GM18868 (cell line): ENCODE data around the gene RGPD4.
"Not testable (repeated sequence)": the region's sequence is repeated elsewhere in the genome, so short reads cannot be mapped to it uniquely, and the experiment has no call there.

ENCODE experiments used
- ATAC-seq: cut with Tn5 transposase; IDR thresholded peaks from one replicate; pipeline ENCODE4 v1.9.1; 2021; ENCODE audit warnings: mild to moderate bottlenecking, moderate library complexity; ENCODE audit not compliant: unreplicated experiment

RGPD4 gene

GRCh38 chr2:107916696-107917370 lies 90.1 kb downstream of the RGPD4 start:
- not testable (repeated sequence) for ATAC-seq

GRCh38 chr2:107927034-107927534 lies 100.4 kb downstream of the RGPD4 start:
- no peak for ATAC-seq

GRCh38 chr2:107931412-107931811 lies 104.7 kb downstream of the RGPD4 start:
- ATAC-seq: no peak

DNA sequence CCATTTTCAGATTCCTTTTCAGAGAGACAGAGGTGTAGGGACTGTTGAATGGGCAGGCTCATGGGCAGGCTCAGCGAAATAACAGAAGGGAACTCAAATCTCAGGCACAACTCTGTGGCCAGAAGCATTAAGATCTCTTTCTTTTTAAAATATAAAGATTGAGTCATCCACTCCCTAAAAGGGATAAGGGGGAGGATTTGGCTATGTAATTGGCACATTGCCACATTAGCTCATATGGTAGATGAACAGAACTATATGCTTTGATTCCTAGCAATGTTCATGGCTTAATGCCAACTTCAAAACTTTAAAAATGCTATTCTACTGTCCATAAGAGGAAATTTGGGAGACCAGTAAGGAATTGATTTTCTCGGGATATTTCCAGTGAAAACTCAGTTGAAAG lies 105.8 kb downstream of the RGPD4 start:
- no peak for ATAC-seq

- ATAC-seq: no peak
These were observed 106.3 kb downstream of the RGPD4 start for GRCh38 chr2:107932979-107933378.

DNA sequence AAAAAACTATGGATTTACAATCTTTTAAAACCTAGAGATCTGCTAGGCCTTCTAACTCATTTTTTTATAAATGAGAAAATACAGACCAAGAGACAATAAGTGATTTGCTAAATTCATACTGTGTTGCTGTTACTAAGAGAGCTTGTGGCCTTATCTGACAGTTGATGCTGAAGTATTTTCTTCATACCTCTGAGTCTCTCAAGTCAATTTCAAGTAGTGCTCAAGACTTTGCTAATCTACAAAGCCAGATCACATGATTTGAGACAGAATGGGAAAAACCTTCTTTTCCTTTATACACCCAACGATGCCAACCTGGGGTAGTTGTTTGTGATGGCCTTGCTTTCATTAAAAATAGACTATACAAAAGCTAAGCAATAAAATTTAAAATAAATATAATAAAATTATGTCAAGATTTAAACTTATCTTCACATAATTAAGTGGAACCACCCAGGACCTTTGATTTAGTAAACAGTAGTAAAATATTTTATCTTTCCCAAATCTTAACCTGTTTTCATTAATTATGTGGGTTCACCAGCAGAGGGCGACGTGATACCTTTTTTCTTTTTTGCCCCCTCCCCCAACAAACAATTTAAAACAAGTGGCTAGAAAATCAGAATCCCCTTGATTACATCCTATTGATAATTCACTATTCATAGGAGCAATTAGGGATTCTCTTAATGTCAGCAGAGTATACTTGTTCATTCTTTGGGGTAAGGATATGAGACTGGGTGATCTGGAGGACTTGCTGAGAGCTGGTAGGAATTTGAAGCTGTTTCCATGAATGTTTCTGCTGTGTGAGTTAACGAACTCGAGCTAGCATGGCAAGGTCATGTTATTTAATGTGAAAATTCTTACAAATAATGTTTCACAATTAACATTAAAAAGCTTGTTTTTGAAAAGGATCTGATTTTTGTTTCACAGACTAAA lies 110.0 kb downstream of the RGPD4 start:
- ATAC-seq: no peak
